ENCODE data around the gene RAD23B.
"Not testable (repeated sequence)": the region's sequence is repeated elsewhere in the genome, so short reads cannot be mapped to it uniquely, and the experiment has no call there.

The RAD23B gene

GRCh38 chr9:107259751-107260313 is 23.2 kb upstream of the RAD23B start:
- not testable (repeated sequence) for H3K9me3 Mint-ChIP-seq; ATAC-seq; H3K36me3 Mint-ChIP-seq (ENCODE audit: low read depth); H3K27me3 Mint-ChIP-seq; DNase-seq
- peak overlapping the region; percentile 46 for H3K27ac Mint-ChIP-seq
- peaks cover 16% of the 10 kb centered on the region for H3K4me1 Mint-ChIP-seq
- H3K4me3 Mint-ChIP-seq: peak overlapping the region; percentile 15

GRCh38 chr9:107260437-107261081 is 22.5 kb upstream of the RAD23B start:
- Mint-ChIP-seq H3K4me1 (peaks cover 16% of the 10 kb centered on the region), H3K4me3 (peak overlapping the region; percentile 15), H3K27ac (peak overlapping the region; percentile 46), H3K9me3 (peaks cover 8% of the 10 kb centered on the region), H3K27me3 (peaks cover 5% of the 10 kb centered on the region), H3K36me3 (ENCODE audit: low read depth) (no peaks in the 10 kb centered on the region)
- DNase-seq: no peak
- ATAC-seq: peak; percentile 92

GRCh38 chr9:107261106-107261505 is 22.0 kb upstream of the RAD23B start:
- Mint-ChIP-seq H3K36me3 (ENCODE audit: low read depth) (no peaks in the 10 kb centered on the region), H3K4me1 (peaks cover 16% of the 10 kb centered on the region), H3K27ac (no peak overlapping the region), H3K4me3 (no peak overlapping the region), H3K9me3 (peaks cover 8% of the 10 kb centered on the region), H3K27me3 (peaks cover 5% of the 10 kb centered on the region)
- ATAC-seq (no peak), DNase-seq (no peak)

GRCh38 chr9:107263289-107263688 is 19.8 kb upstream of the RAD23B start:
- Mint-ChIP-seq H3K27me3 (peaks cover 8% of the 10 kb centered on the region), H3K4me3 (no peak overlapping the region), H3K4me1 (peaks cover 16% of the 10 kb centered on the region), H3K27ac (no peak overlapping the region), H3K9me3 (peaks cover 8% of the 10 kb centered on the region), H3K36me3 (ENCODE audit: low read depth) (no peaks in the 10 kb centered on the region)
- DNase-seq: no peak
- ATAC-seq: no peak

- Mint-ChIP-seq H3K4me3 (no peak overlapping the region), H3K27me3 (peaks cover 8% of the 10 kb centered on the region), H3K27ac (no peak overlapping the region), H3K9me3 (peaks cover 8% of the 10 kb centered on the region), H3K36me3 (ENCODE audit: low read depth) (no peaks in the 10 kb centered on the region), H3K4me1 (no peaks in the 10 kb centered on the region)
- ATAC-seq (no peak), DNase-seq (no peak)
These were observed 16.3 kb upstream of the RAD23B start for GRCh38 chr9:107266624-107267368.

- ATAC-seq (no peak), DNase-seq (no peak)
- no peaks in the 10 kb centered on the region for H3K4me1 Mint-ChIP-seq
- no peaks in the 10 kb centered on the region for H3K36me3 Mint-ChIP-seq (ENCODE audit: low read depth)
- H3K4me3 Mint-ChIP-seq: no peak overlapping the region
- H3K27me3 Mint-ChIP-seq: peaks cover 6% of the 10 kb centered on the region
- H3K9me3 Mint-ChIP-seq: peaks cover 8% of the 10 kb centered on the region
- no peak overlapping the region for H3K27ac Mint-ChIP-seq
These were observed 14.5 kb upstream of the RAD23B start for GRCh38 chr9:107268560-107268959.

GRCh38 chr9:107269254-107269653 is 13.8 kb upstream of the RAD23B start:
- no peak for DNase-seq
- H3K4me3 Mint-ChIP-seq: no peak overlapping the region

GRCh38 chr9:107269681-107270080 is 13.4 kb upstream of the RAD23B start:
- no peak for DNase-seq
- H3K4me1 Mint-ChIP-seq: no peaks in the 10 kb centered on the region
- no peaks in the 10 kb centered on the region for H3K36me3 Mint-ChIP-seq (ENCODE audit: low read depth)
- ATAC-seq: no peak
- no peak overlapping the region for H3K4me3 Mint-ChIP-seq
- peaks cover 8% of the 10 kb centered on the region for H3K9me3 Mint-ChIP-seq
- peaks cover 12% of the 10 kb centered on the region for H3K27me3 Mint-ChIP-seq
- H3K27ac Mint-ChIP-seq: no peak overlapping the region

More at GRCh38 chr9:107269254-107269653, 13.8 kb upstream of the RAD23B start:
- Mint-ChIP-seq H3K27ac (no peak overlapping the region), H3K36me3 (ENCODE audit: low read depth) (no peaks in the 10 kb centered on the region), H3K27me3 (peaks cover 12% of the 10 kb centered on the region), H3K4me1 (no peaks in the 10 kb centered on the region), H3K9me3 (peaks cover 8% of the 10 kb centered on the region)
- no peak for ATAC-seq

- no peak overlapping the region for H3K4me3 Mint-ChIP-seq
- H3K9me3 Mint-ChIP-seq: peaks cover 4% of the 10 kb centered on the region
- ATAC-seq (no peak), DNase-seq (no peak)
- peaks cover 11% of the 10 kb centered on the region for H3K27me3 Mint-ChIP-seq
- H3K4me1 Mint-ChIP-seq: peaks cover 2% of the 10 kb centered on the region
- H3K36me3 Mint-ChIP-seq (ENCODE audit: low read depth): no peaks in the 10 kb centered on the region
- H3K27ac Mint-ChIP-seq: no peak overlapping the region
These were observed 13.0 kb upstream of the RAD23B start for GRCh38 chr9:107270082-107270481.

GRCh38 chr9:107270580-107270979 is 12.5 kb upstream of the RAD23B start:
- no peak for ATAC-seq

GRCh38 chr9:107273634-107274033 is 9.4 kb upstream of the RAD23B start:
- DNase-seq: no peak
- Mint-ChIP-seq H3K9me3 (no peaks in the 10 kb centered on the region), H3K4me3 (no peak overlapping the region), H3K27ac (no peak overlapping the region), H3K27me3 (peaks cover 16% of the 10 kb centered on the region), H3K4me1 (peaks cover 5% of the 10 kb centered on the region), H3K36me3 (ENCODE audit: low read depth) (no peaks in the 10 kb centered on the region)
- no peak for ATAC-seq

More at GRCh38 chr9:107270580-107270979, 12.5 kb upstream of the RAD23B start:
- no peak overlapping the region for H3K4me3 Mint-ChIP-seq
- H3K36me3 Mint-ChIP-seq (ENCODE audit: low read depth): no peaks in the 10 kb centered on the region
- no peaks in the 10 kb centered on the region for H3K9me3 Mint-ChIP-seq
- peaks cover 3% of the 10 kb centered on the region for H3K4me1 Mint-ChIP-seq
- DNase-seq: no peak
- H3K27ac Mint-ChIP-seq: no peak overlapping the region
- H3K27me3 Mint-ChIP-seq: peaks cover 15% of the 10 kb centered on the region

- H3K27ac Mint-ChIP-seq: no peak overlapping the region
- peaks cover 16% of the 10 kb centered on the region for H3K27me3 Mint-ChIP-seq
- H3K4me3 Mint-ChIP-seq: no peak overlapping the region
- ATAC-seq (no peak), DNase-seq (no peak)
- peaks cover 5% of the 10 kb centered on the region for H3K4me1 Mint-ChIP-seq
- H3K36me3 Mint-ChIP-seq (ENCODE audit: low read depth): no peaks in the 10 kb centered on the region
- H3K9me3 Mint-ChIP-seq: no peaks in the 10 kb centered on the region
These were observed 9.0 kb upstream of the RAD23B start for GRCh38 chr9:107274096-107274495.

- ATAC-seq: no peak
- DNase-seq: no peak
- Mint-ChIP-seq H3K36me3 (ENCODE audit: low read depth) (no peaks in the 10 kb centered on the region), H3K9me3 (no peaks in the 10 kb centered on the region), H3K4me3 (no peak overlapping the region), H3K4me1 (peaks cover 7% of the 10 kb centered on the region), H3K27me3 (peaks cover 16% of the 10 kb centered on the region), H3K27ac (no peak overlapping the region)
These were observed 8.1 kb upstream of the RAD23B start for GRCh38 chr9:107274953-107275422.

- no peak overlapping the region for H3K4me3 Mint-ChIP-seq
- DNase-seq (no peak), ATAC-seq (no peak)
- H3K4me1 Mint-ChIP-seq: peaks cover 9% of the 10 kb centered on the region
- H3K36me3 Mint-ChIP-seq (ENCODE audit: low read depth): no peaks in the 10 kb centered on the region
- H3K27me3 Mint-ChIP-seq: peaks cover 16% of the 10 kb centered on the region
- H3K9me3 Mint-ChIP-seq: no peaks in the 10 kb centered on the region
- no peak overlapping the region for H3K27ac Mint-ChIP-seq
These were observed 7.5 kb upstream of the RAD23B start for GRCh38 chr9:107275530-107275929.

All from activated naive CD8-positive, alpha-beta T cell treated with anti-CD3 and anti-CD28 coated beads, Interleukin-2, amount 50 U/mL, for 24 hours (primary cell).